ENCODE measurements around the gene PPP2R2B.

- TF ChIP-seq CTCF (IDR thresholded peaks at IDR 0.05) (no peak), POLR2A (IDR thresholded peaks at IDR 0.05) (no peak)
Observed at GRCh38 chr5:146726891-146727290, 151.7 kb downstream of the PPP2R2B start.
